Parathyroid adenoma (tissue), 2 donors: ENCODE data around the gene KIAA1191.

ENCODE experiments used
- H2AFZ ChIP-seq: fragments of 300-600 bp; sonication (generic); one replicate; pipeline ENCODE4 v1.7.0; 2017; ENCODE audit warnings: antibody characterized with exemption, mild to moderate bottlenecking
- H3K27ac ChIP-seq: fragments of 300-600 bp; sonication (generic); one replicate; pipeline ENCODE4 v1.7.0; 2017
- H3K27me3 ChIP-seq: fragments of 300-600 bp; sonication (generic); one replicate; pipeline ENCODE4 v1.7.0; 2017; ENCODE audit warnings: low read length; ENCODE audit not compliant: control insufficient read depth, insufficient read depth
- H3K36me3 ChIP-seq: fragments of 300-600 bp; sonication (generic); one replicate; pipeline ENCODE4 v1.7.0; 2017; ENCODE audit warnings: low read length; ENCODE audit not compliant: control insufficient read depth, insufficient read depth
- H3K4me1 ChIP-seq: fragments of 300-600 bp; sonication (generic); one replicate; pipeline ENCODE4 v1.7.0; 2017; ENCODE audit warnings: control low read depth
- H3K4me2 ChIP-seq: fragments of 300-600 bp; sonication (generic); one replicate; pipeline ENCODE4 v1.7.0; 2017; ENCODE audit warnings: low read length
- H3K4me3 ChIP-seq: fragments of 300-600 bp; sonication (generic); one replicate; pipeline ENCODE4 v1.7.0; 2017; ENCODE audit warnings: low read depth, low read length
- H3K79me2 ChIP-seq: fragments of 300-600 bp; sonication (generic); one replicate; pipeline ENCODE4 v1.7.0; 2017; ENCODE audit warnings: control low read depth
- H3K9ac ChIP-seq: fragments of 300-600 bp; sonication (generic); one replicate; pipeline ENCODE4 v1.7.0; 2017; ENCODE audit warnings: mild to moderate bottlenecking
- H3K9me3 ChIP-seq: fragments of 300-600 bp; sonication (generic); one replicate; pipeline ENCODE4 v1.7.0; 2017; ENCODE audit warnings: low read length; ENCODE audit not compliant: control insufficient read depth
- TF ChIP-seq, protein P1 (sequence below): fragments of 300-600 bp; sonication (generic); IDR thresholded peaks from one replicate; pipeline ENCODE4 v1.7.0; 2017; ENCODE audit warnings: antibody characterized with exemption, mild to moderate bottlenecking
- donor health status: primary hyperparathyroidism.

The KIAA1191 gene

DNA sequence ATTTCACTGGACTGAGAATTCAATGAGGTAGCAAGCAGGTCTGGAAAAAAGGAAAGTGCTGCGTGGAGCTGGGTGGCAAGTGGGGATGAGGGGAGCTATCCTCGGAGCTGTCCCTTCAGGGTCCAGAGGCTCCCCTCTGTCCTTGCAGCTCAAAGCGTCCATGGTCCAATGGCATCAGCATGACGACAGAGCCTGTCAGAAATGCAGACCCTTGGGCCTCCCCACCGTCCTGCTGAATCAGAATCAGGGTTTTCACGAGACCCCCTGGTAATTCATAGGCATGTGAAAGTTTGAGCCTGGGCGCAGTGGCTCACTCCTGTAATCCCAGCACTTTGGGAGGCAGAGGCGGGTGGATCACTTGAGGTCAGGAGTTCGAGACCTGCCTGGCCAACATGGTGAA lies 32.5 kb upstream of the KIAA1191 start:
- H2AFZ ChIP-seq, result no peak overlapping the region
- no peak overlapping the region for H3K4me2 ChIP-seq
- no peak overlapping the region for H3K27ac ChIP-seq
- peaks cover 32% of the 10 kb centered on the region for H3K4me1 ChIP-seq
- H3K9ac ChIP-seq, result no peak overlapping the region
- H3K27me3 ChIP-seq, result no peaks in the 10 kb centered on the region
- no peak overlapping the region for H3K4me3 ChIP-seq
- H3K9me3 ChIP-seq, result no peaks in the 10 kb centered on the region
- peaks cover 25% of the 10 kb centered on the region for H3K79me2 ChIP-seq
- H3K36me3 ChIP-seq, result no peaks in the 10 kb centered on the region
- TF ChIP-seq, protein P1, sequence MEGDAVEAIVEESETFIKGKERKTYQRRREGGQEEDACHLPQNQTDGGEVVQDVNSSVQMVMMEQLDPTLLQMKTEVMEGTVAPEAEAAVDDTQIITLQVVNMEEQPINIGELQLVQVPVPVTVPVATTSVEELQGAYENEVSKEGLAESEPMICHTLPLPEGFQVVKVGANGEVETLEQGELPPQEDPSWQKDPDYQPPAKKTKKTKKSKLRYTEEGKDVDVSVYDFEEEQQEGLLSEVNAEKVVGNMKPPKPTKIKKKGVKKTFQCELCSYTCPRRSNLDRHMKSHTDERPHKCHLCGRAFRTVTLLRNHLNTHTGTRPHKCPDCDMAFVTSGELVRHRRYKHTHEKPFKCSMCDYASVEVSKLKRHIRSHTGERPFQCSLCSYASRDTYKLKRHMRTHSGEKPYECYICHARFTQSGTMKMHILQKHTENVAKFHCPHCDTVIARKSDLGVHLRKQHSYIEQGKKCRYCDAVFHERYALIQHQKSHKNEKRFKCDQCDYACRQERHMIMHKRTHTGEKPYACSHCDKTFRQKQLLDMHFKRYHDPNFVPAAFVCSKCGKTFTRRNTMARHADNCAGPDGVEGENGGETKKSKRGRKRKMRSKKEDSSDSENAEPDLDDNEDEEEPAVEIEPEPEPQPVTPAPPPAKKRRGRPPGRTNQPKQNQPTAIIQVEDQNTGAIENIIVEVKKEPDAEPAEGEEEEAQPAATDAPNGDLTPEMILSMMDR, result no peak

DNA sequence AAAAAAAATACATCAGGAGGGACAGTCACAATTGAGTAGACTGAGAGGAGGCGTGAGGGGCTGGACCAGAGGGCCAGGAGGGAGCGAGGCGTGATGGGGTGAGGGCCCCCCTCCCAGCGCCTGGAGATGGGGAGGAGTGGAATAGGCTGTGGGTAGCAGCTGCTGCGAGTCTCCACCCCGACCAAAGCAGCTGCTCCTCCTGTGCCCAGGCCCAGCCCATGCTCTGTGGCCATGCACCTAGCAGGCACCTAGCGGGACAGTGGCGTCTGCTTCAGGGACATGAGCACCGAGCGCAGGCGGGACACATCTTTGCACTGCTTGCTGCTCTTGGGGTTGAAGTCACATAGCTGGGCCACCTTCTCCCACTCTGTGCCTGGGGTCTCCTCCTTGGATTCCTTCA lies 31.0 kb upstream of the KIAA1191 start:
- H3K4me1 ChIP-seq, result peaks cover 33% of the 10 kb centered on the region
- TF ChIP-seq, protein P1, result no peak
- no peaks in the 10 kb centered on the region for H3K36me3 ChIP-seq
- H3K9me3 ChIP-seq, result no peaks in the 10 kb centered on the region
- H3K4me2 ChIP-seq, result no peak overlapping the region
- H3K27ac ChIP-seq, result no peak overlapping the region
- no peaks in the 10 kb centered on the region for H3K27me3 ChIP-seq
- no peak overlapping the region for H3K9ac ChIP-seq
- no peak overlapping the region for H2AFZ ChIP-seq
- no peak overlapping the region for H3K4me3 ChIP-seq
- peaks cover 28% of the 10 kb centered on the region for H3K79me2 ChIP-seq

DNA sequence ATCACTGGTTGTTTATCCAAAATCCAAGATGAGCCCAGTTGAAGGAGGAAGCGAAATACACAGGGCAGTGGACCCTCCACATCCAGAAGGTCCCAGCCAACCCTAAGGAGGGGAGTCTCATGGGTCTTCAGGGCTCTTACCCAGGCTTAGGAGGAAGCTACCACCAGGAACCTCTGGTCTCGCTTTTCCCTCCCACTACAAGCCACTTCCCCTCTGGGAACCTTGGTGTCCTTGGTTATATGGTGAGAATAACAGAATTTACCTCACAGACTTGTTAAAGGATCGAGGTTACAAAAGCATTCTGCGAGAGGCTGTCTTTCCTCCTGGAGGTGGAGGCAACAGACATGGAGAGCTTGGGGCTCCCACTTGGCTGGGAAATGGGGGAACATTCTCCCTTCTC lies 30.4 kb upstream of the KIAA1191 start:
- Histone ChIP-seq H3K79me2 (peaks cover 29% of the 10 kb centered on the region), H3K9ac (no peak overlapping the region), H3K27ac (no peak overlapping the region), H3K4me3 (no peak overlapping the region), H3K27me3 (no peaks in the 10 kb centered on the region), H3K4me2 (no peak overlapping the region), H3K4me1 (peaks cover 35% of the 10 kb centered on the region), H2AFZ (no peak overlapping the region), H3K9me3 (no peaks in the 10 kb centered on the region), H3K36me3 (no peaks in the 10 kb centered on the region)
- TF ChIP-seq, protein P1, result no peak

DNA sequence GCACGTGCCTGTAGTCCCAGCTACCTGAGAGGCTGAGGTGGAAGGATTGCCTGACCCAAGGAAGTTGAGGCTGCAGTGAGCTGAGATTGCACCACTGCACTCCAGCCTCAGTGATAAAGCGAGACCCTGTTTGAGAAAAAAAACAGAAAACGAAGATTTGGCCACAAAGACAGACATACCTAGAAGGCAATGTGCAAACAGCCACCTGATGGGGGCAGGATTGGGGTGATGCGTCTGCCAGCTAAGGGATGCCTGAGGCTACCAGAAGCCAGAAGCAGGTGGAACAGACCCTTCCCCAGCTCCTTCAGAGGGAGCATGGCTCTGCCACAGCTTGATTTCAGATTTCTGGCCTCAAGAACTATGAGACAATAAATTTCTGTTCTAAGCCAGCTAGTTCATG lies 29.9 kb upstream of the KIAA1191 start:
- H3K9ac ChIP-seq, result no peak overlapping the region
- TF ChIP-seq, protein P1, result no peak
- H3K79me2 ChIP-seq, result peaks cover 29% of the 10 kb centered on the region
- H3K36me3 ChIP-seq, result no peaks in the 10 kb centered on the region
- no peak overlapping the region for H3K4me2 ChIP-seq
- H3K27me3 ChIP-seq, result no peaks in the 10 kb centered on the region
- no peaks in the 10 kb centered on the region for H3K9me3 ChIP-seq
- H2AFZ ChIP-seq, result no peak overlapping the region
- no peak overlapping the region for H3K4me3 ChIP-seq
- peaks cover 30% of the 10 kb centered on the region for H3K4me1 ChIP-seq
- H3K27ac ChIP-seq, result peak overlapping the region; percentile 9
